Naive thymus-derived CD4-positive, alpha-beta T cell (primary cell): ENCODE data around the gene SLAIN1. TPM values are rescaled to one million over a fixed set of nuclear protein-coding genes. Genes with fewer than 3 reads are reported as not detected.
"Not testable (repeated sequence)": the region's sequence is repeated elsewhere in the genome, so short reads cannot be mapped to it uniquely, and the experiment has no call there.

Source experiments
- ATAC-seq: fragments of 150-1000 bp; cut with Tn5 transposase; 2 replicates; pipeline ENCODE4 v1.10.0; 2021; ENCODE audit warnings: mild to moderate bottlenecking, moderate library complexity
- CTCF ChIA-PET: fragments of 350-600 bp; sonication (Branson Sonifier 250); formaldehyde crosslinking; loops from one replicate; lab custom pipeline; 2021; ENCODE audit warnings: antibody characterized with exemption; lab: Charles Lee
- POLR2A ChIA-PET: fragments of 350-600 bp; sonication (Branson Sonifier 250); formaldehyde crosslinking; loops from one replicate; lab custom pipeline; 2021; ENCODE audit warnings: antibody characterized with exemption, inconsistent platforms; lab: Charles Lee
- DNase-seq, 9 donors: peaks; one replicate each; pipeline versions ENCODE4 v3.0.0 to v3.0.0-alpha.2; 2020 to 2022; ENCODE audit warnings: mixed read lengths in 1 of 9
- H3K27ac ChIP-seq: one replicate; pipeline ENCODE4 v1.7.0; 2013; ENCODE audit warnings: mild to moderate bottlenecking, low read depth, low read length, moderate library complexity
- H3K27me3 ChIP-seq, 2 donors: one replicate each; pipeline ENCODE4 v1.7.0; 2013; ENCODE audit warnings: low read length in 2 of 2, mild to moderate bottlenecking in 2 of 2, moderate library complexity in 2 of 2; ENCODE audit not compliant: control insufficient read depth in 2 of 2, insufficient read depth in 2 of 2
- H3K36me3 ChIP-seq, 3 experiments: 1 replicate in 2 of 3; 2 replicates in 1 of 3; pipeline ENCODE4 v1.7.0; 2013; ENCODE audit warnings: low read length in 3 of 3, mild to moderate bottlenecking in 3 of 3, moderate library complexity in 1 of 3; ENCODE audit not compliant: insufficient read depth in 3 of 3, control insufficient read depth in 2 of 3
- H3K4me1 ChIP-seq, 2 donors: one replicate each; pipeline ENCODE4 v1.7.0; 2013; ENCODE audit warnings: low read length in 2 of 2, mild to moderate bottlenecking in 2 of 2, moderate library complexity in 1 of 2; ENCODE audit not compliant: control insufficient read depth in 2 of 2, insufficient read depth in 2 of 2
- H3K4me3 ChIP-seq: 2 replicates; pipeline ENCODE4 v1.7.0; 2013; ENCODE audit warnings: mild to moderate bottlenecking, low read length
- H3K9me3 ChIP-seq, 3 experiments: 1 replicate in 2 of 3; 2 replicates in 1 of 3; pipeline ENCODE4 v1.7.0; 2013; ENCODE audit warnings: low read length in 3 of 3; ENCODE audit not compliant: control insufficient read depth in 2 of 3
- H3K27ac Mint-ChIP-seq, 9 donors: one replicate each; pipeline ENCODE4 v1.8.0; 2020 to 2022; ENCODE audit warnings: mixed read lengths in 9 of 9, mild to moderate bottlenecking in 8 of 9, moderate library complexity in 5 of 9, inconsistent platforms in 2 of 9
- H3K27me3 Mint-ChIP-seq, 5 donors: one replicate each; pipeline ENCODE4 v1.8.0; 2021 to 2022; ENCODE audit warnings: mixed read lengths in 5 of 5, mild to moderate bottlenecking in 1 of 5
- H3K36me3 Mint-ChIP-seq, 5 donors: one replicate each; pipeline ENCODE4 v1.8.0; 2020 to 2022; ENCODE audit warnings: mixed read lengths in 5 of 5, mild to moderate bottlenecking in 3 of 5, inconsistent platforms in 1 of 5
- H3K4me1 Mint-ChIP-seq, 7 donors: one replicate each; pipeline ENCODE4 v1.8.0; 2020 to 2022; ENCODE audit warnings: mixed read lengths in 7 of 7, mild to moderate bottlenecking in 3 of 7, inconsistent platforms in 1 of 7
- H3K4me3 Mint-ChIP-seq, 10 donors: one replicate each; pipeline ENCODE4 v1.8.0; 2020 to 2022; ENCODE audit warnings: mild to moderate bottlenecking in 10 of 10, mixed read lengths in 10 of 10, moderate library complexity in 6 of 10, inconsistent platforms in 2 of 10
- H3K9me3 Mint-ChIP-seq, 11 donors: one replicate each; pipeline ENCODE4 v1.8.0; 2020 to 2022; ENCODE audit warnings: mixed read lengths in 11 of 11, mild to moderate bottlenecking in 4 of 11, inconsistent platforms in 1 of 11, moderate library complexity in 1 of 11
- intact Hi-C, 2 donors: fragments of 100-400 bp; cut with micrococcal nuclease; formaldehyde crosslinking; loops; one replicate each; pipeline ENCODE4 v1.15.1; 2023
- polyA plus RNA-seq, 2 donors: library from polyadenylated mRNA; unstranded; fragments of 300-500 nt; fragmentation: Illumina TruSeq; gene quantifications; one replicate each; pipeline ENCODE4 v1.2.3, GENCODE V29; 2021
- total RNA-seq, 6 experiments: library from RNA in 5 of 6; stranded (reverse) in 5 of 6; gene quantifications; 1 replicate in 5 of 6; 2 replicates in 1 of 6; pipeline ENCODE4 v1.2.3 and lab custom pipeline; 2021 to 2026

Gene SLAIN1
- total and polyA plus RNA-seq, 7 experiments from 2014 or later = 21.5 to 67.8 (median 32.2) TPM

DNA sequence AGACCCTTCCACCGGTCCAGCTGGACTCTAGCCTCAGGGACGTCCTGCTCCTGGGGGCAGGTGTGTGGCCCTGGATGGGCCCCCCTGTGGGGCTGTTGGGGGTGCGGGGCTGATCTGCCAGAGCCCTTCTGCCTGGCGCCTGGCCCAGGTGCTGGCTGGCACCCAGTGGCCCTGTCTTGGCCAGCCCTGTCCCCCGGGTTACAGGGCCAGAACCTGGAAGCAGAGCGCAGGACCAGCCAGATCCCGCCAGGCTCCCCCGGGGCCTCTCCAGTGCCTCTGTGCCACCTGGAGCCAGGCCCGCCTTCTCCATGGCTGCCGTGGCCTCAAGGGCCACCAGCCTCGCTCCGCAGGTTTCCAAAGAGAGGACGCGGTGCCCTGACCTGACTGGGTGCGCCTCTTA is 34.7 kb upstream of the SLAIN1 start:
- H3K27ac ChIP-seq, H3K4me1 ChIP-seq, H3K9me3 ChIP-seq, H3K27ac Mint-ChIP-seq, H3K36me3 ChIP-seq, CTCF ChIA-PET, H3K4me3 Mint-ChIP-seq, ATAC-seq, H3K9me3 Mint-ChIP-seq, POLR2A ChIA-PET, H3K4me3 ChIP-seq, DNase-seq, H3K4me1 Mint-ChIP-seq, H3K27me3 ChIP-seq, intact Hi-C loops, H3K36me3 Mint-ChIP-seq: not testable (repeated sequence)
- peaks cover 8 to 22% (median 12%) of the 10 kb centered on the region in 5 donors for H3K27me3 Mint-ChIP-seq

DNA sequence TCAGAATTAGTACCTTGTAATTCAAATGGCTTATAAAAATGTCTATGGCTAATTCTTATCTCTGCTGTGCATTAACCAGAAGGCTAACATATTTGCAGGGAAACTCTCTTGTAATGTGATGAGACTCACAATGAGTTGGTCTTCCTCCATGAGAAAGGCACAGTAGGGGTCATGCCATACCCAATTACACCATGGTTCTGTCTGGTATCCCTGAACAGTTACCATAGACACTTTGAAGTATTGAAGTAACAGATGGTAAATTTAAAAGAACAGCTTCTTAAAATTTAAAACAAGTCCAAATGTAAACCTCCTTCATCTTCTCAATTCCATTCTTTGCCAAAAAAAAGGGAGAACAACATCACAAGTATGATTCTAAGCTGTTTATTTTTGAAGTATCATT is 22.6 kb upstream of the SLAIN1 start:
- POLR2A ChIA-PET = no interaction called here
- H3K27me3 ChIP-seq = peaks cover 0 to 8% of the 10 kb centered on the region in 2 donors
- no peaks in the 10 kb centered on the region for H3K36me3 ChIP-seq
- ATAC-seq = no peak
- CTCF ChIA-PET = interaction anchor here (0.6 kb wide), 1 partner anchor 15 kb away, joined by 3 read pairs; no protein-coding TSS in a partner anchor
- H3K9me3 ChIP-seq = no peaks in the 10 kb centered on the region
- Mint-ChIP-seq H3K9me3 (peaks cover 0 to 14% (median 6%) of the 10 kb centered on the region in 11 donors), H3K4me3 (no peak overlapping the region), H3K4me1 (peaks cover 0 to 5% (median 0%) of the 10 kb centered on the region in 7 donors), H3K27me3 (peaks cover 34 to 77% (median 64%) of the 10 kb centered on the region in 5 donors), H3K27ac (no peak overlapping the region), H3K36me3 (peaks cover 0 to 6% (median 0%) of the 10 kb centered on the region in 5 donors)
- H3K4me3 ChIP-seq = no peak overlapping the region
- no peak for DNase-seq
- intact Hi-C loops = no loop called here
- H3K4me1 ChIP-seq = no peaks in the 10 kb centered on the region
- no peak overlapping the region for H3K27ac ChIP-seq

GRCh38 chr13:77678691-77679235 is 18.7 kb upstream of the SLAIN1 start:
- intact Hi-C loops = no loop called here
- no peaks in the 10 kb centered on the region for H3K36me3 ChIP-seq
- no peak for ATAC-seq
- peaks cover 0 to 6% of the 10 kb centered on the region in 2 donors for H3K27me3 ChIP-seq
- ChIA-PET POLR2A (no interaction called here), CTCF (interaction anchor here (1.3 kb wide), 1 partner anchor 12 kb away, joined by 3 read pairs; no protein-coding TSS in a partner anchor)
- Mint-ChIP-seq H3K4me3 (no peak overlapping the region), H3K36me3 (peaks cover 0 to 6% (median 0%) of the 10 kb centered on the region in 5 donors), H3K9me3 (peaks cover 0 to 7% (median 4%) of the 10 kb centered on the region in 11 donors), H3K27ac (no peak overlapping the region), H3K27me3 (peaks cover 31 to 53% (median 38%) of the 10 kb centered on the region in 5 donors), H3K4me1 (no peaks in the 10 kb centered on the region)
- no peak overlapping the region for H3K27ac ChIP-seq
- no peaks in the 10 kb centered on the region for H3K4me1 ChIP-seq
- H3K9me3 ChIP-seq = no peaks in the 10 kb centered on the region
- DNase-seq = no peak
- H3K4me3 ChIP-seq = no peak overlapping the region

DNA sequence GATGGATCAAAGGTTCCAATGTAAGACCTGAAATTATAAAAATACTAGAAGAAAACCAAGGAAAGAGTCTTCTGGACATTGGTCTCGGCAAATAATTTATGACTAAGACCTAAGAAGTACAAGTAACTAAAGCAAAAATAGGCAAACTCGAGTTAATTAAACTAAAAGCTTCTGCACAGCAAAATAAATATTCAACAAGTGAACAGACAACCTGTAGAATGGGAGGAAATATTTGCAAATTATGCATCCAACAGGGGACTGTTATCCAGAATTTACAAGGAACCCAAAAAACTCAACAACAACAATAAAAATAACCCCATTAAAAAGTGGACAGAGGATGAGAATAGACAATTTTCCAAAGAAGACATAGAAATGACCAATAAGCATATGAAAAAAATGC is 9.7 kb upstream of the SLAIN1 start:
- CTCF ChIA-PET = no interaction called here
- H3K4me1 ChIP-seq = no peaks in the 10 kb centered on the region
- peaks cover 0 to 39% (median 0%) of the 10 kb centered on the region in 5 donors for H3K27me3 Mint-ChIP-seq

GRCh38 chr13:77691871-77692270 is 5.6 kb upstream of the SLAIN1 start:
- intact Hi-C loops = loop anchor here (10.0 kb wide), 2 partner anchors 913 to 1927 kb away; partner anchors contain the start of gene POU4F1 (in 1 of the 2)
- DNase-seq (no peak), ATAC-seq (no peak)
- ChIA-PET CTCF (no interaction called here), POLR2A (no interaction called here)
- Histone ChIP-seq H3K27ac (no peak overlapping the region), H3K27me3 (no peaks in the 10 kb centered on the region), H3K9me3 (no peaks in the 10 kb centered on the region), H3K4me1 (peaks cover 0 to 2% of the 10 kb centered on the region in 2 donors), H3K36me3 (no peaks in the 10 kb centered on the region), H3K4me3 (no peak overlapping the region)
- Mint-ChIP-seq H3K9me3 (peaks cover 0 to 9% (median 0%) of the 10 kb centered on the region in 11 donors), H3K27ac (no peak overlapping the region), H3K36me3 (peaks cover 0 to 7% (median 0%) of the 10 kb centered on the region in 5 donors), H3K27me3 (peaks cover 0 to 63% (median 0%) of the 10 kb centered on the region in 5 donors), H3K4me1 (peaks cover 7 to 27% (median 15%) of the 10 kb centered on the region in 7 donors), H3K4me3 (no peak overlapping the region)

More for the DNA sequence above, 9.7 kb upstream of the SLAIN1 start:
- H3K9me3 ChIP-seq = no peaks in the 10 kb centered on the region
- H3K27me3 ChIP-seq = no peaks in the 10 kb centered on the region
- H3K4me1 Mint-ChIP-seq = no peaks in the 10 kb centered on the region
- H3K36me3 Mint-ChIP-seq = peaks cover 0 to 10% (median 0%) of the 10 kb centered on the region in 5 donors
- H3K4me3 Mint-ChIP-seq = no peak overlapping the region
- POLR2A ChIA-PET = no interaction called here
- DNase-seq = no peak
- H3K27ac Mint-ChIP-seq = no peak overlapping the region
- ATAC-seq = no peak
- peaks cover 0 to 16% (median 5%) of the 10 kb centered on the region in 11 donors for H3K9me3 Mint-ChIP-seq
- intact Hi-C loops = no loop called here
- H3K36me3 ChIP-seq = no peaks in the 10 kb centered on the region
- no peak overlapping the region for H3K27ac ChIP-seq
- no peak overlapping the region for H3K4me3 ChIP-seq

GRCh38 chr13:77692746-77693448 is 4.6 kb upstream of the SLAIN1 start:
- no peak overlapping the region for H3K4me3 Mint-ChIP-seq
- H3K4me1 Mint-ChIP-seq = peaks cover 7 to 30% (median 18%) of the 10 kb centered on the region in 7 donors
- Histone ChIP-seq H3K27ac (no peak overlapping the region), H3K36me3 (no peaks in the 10 kb centered on the region), H3K9me3 (no peaks in the 10 kb centered on the region), H3K4me3 (no peak overlapping the region), H3K4me1 (peaks cover 0 to 4% of the 10 kb centered on the region in 2 donors), H3K27me3 (no peaks in the 10 kb centered on the region)
- no peak for DNase-seq
- H3K27ac Mint-ChIP-seq = no peak overlapping the region
- H3K27me3 Mint-ChIP-seq = peaks cover 0 to 57% (median 0%) of the 10 kb centered on the region in 5 donors
- ChIA-PET POLR2A (no interaction called here), CTCF (no interaction called here)
- ATAC-seq = no peak
- no peaks in the 10 kb centered on the region for H3K36me3 Mint-ChIP-seq
- intact Hi-C loops = loop anchor here (10.0 kb wide), 2 partner anchors 912 to 1928 kb away; partner anchors contain the start of gene POU4F1 (in 1 of the 2)
- no peaks in the 10 kb centered on the region for H3K9me3 Mint-ChIP-seq
